BLaER1 (cell line): ENCODE results near the gene ARIH2.

Source experiments
- H3K27ac ChIP-seq: shearing (Covaris generic); formaldehyde crosslinking; 2 replicates; pipeline ENCODE4 v1.8.1; 2022
- H3K27me3 ChIP-seq: shearing (Covaris generic); formaldehyde crosslinking; 2 replicates; pipeline ENCODE4 v1.8.1; 2022
- H3K36me3 ChIP-seq: shearing (Covaris generic); formaldehyde crosslinking; 2 replicates; pipeline ENCODE4 v1.8.1; 2022
- H3K4me1 ChIP-seq: shearing (Covaris generic); formaldehyde crosslinking; 2 replicates; pipeline ENCODE4 v1.8.1; 2022
- H3K4me2 ChIP-seq: shearing (Covaris generic); formaldehyde crosslinking; 2 replicates; pipeline ENCODE4 v1.8.1; 2022
- H3K4me3 ChIP-seq: shearing (Covaris generic); formaldehyde crosslinking; 2 replicates; pipeline ENCODE4 v1.8.1; 2022
- H3K9ac ChIP-seq: shearing (Covaris generic); formaldehyde crosslinking; 2 replicates; pipeline ENCODE4 v1.8.1; 2022
- H3K9me3 ChIP-seq: shearing (Covaris generic); formaldehyde crosslinking; 2 replicates; pipeline ENCODE4 v1.8.1; 2022
- H4K20me1 ChIP-seq: shearing (Covaris generic); formaldehyde crosslinking; 2 replicates; pipeline ENCODE4 v1.8.1; 2022
- Cebpa-rat ChIP-seq: shearing (Covaris generic); IDR thresholded peaks from 2 replicates; pipeline ENCODE4 v1.8.1; 2022

ARIH2 gene

DNA sequence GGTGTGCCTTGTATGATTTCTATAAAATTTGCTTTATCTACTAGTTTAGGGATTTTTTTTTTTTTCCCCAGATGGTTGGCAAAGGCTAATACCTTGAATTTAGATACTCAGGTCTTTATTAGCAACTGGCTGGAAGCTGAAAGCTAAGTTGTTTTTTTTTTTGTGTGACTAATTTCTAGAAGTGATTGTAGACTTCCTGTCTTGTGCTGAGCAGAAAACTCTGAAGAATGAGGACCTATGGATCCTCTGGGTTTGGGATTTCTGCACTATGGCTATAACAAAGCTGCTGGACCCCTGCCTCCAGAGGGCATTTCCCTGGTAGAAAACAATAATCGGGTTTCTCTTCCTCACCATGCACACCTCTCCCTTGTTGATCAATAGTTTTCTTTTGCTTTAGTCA is 10.0 kb downstream of the ARIH2 start:
- peaks cover 99% of the 10 kb centered on the region for H3K36me3 ChIP-seq
- peaks cover 100% of the 10 kb centered on the region for H4K20me1 ChIP-seq
- peak overlapping the region; percentile 25 for H3K4me2 ChIP-seq
- H3K9ac ChIP-seq: no peak overlapping the region
- no peaks in the 10 kb centered on the region for H3K27me3 ChIP-seq
- no peak overlapping the region for H3K27ac ChIP-seq
- no peaks in the 10 kb centered on the region for H3K9me3 ChIP-seq
- no peak overlapping the region for H3K4me3 ChIP-seq
- no peak for TF ChIP-seq Cebpa-rat
- peaks cover 34% of the 10 kb centered on the region for H3K4me1 ChIP-seq

- Histone ChIP-seq H3K36me3 (peaks cover 99% of the 10 kb centered on the region), H3K4me2 (peak overlapping the region; percentile 25), H3K27ac (no peak overlapping the region), H3K4me1 (peaks cover 34% of the 10 kb centered on the region), H3K4me3 (no peak overlapping the region), H4K20me1 (peaks cover 100% of the 10 kb centered on the region), H3K9ac (no peak overlapping the region), H3K9me3 (no peaks in the 10 kb centered on the region), H3K27me3 (no peaks in the 10 kb centered on the region)
- no peak for TF ChIP-seq Cebpa-rat
Measured at GRCh38 chr3:48929358-48930035, 10.9 kb downstream of the ARIH2 start.

DNA sequence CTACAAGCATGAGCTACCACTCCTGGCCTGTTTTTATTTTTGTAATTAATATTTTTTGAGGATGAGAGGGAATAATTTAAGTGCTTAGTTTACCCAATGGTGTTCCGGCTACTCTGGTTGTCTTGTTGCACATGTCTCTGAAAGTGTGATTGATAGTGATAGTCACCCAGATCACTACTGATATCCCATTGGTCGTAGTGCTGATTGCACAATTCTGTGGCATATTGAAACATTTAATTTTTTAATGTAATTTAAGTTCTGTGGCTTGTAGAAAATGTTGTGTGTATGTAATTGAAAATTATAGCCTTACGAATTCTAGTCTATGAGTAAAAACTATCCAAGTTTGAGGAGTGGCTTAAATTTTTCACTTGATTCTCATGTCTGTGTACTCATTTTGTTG is 11.9 kb downstream of the ARIH2 start:
- Histone ChIP-seq H3K27ac (no peak overlapping the region), H3K9me3 (no peaks in the 10 kb centered on the region), H3K9ac (no peak overlapping the region), H3K27me3 (no peaks in the 10 kb centered on the region), H3K4me2 (no peak overlapping the region), H3K4me3 (no peak overlapping the region), H4K20me1 (peaks cover 100% of the 10 kb centered on the region), H3K36me3 (peaks cover 99% of the 10 kb centered on the region), H3K4me1 (peaks cover 34% of the 10 kb centered on the region)
- TF ChIP-seq Cebpa-rat: no peak

DNA sequence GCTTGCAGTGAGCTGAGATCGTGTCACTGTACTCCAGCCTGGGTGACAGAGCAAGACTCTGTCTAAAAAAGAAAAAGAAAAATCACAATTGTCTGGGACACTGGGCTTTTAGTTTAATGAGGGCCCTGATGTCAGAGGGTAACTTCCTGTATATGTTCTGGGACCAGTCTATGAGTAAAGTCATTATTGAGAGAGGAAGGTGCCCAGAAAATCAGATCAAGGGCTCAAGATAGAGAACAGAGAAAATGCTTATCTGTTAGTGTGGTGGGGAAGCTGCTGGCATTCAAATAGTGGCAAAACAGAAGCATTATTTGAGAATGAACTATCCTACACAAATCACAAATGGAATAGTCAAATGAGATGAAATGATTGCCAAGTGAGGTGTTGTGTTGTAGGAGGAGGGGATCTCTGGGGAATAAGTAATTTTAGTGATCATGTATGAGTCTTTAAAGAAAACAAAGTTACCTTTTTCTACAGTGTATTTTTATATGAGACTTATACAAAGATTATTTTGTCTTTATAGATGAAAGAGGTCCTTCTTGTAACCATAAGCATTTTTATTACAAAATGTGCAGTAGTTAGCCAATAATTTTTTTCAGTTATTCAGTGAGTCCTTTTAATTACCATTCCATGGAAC is 13.4 kb downstream of the ARIH2 start:
- Histone ChIP-seq H3K4me3 (no peak overlapping the region), H3K27ac (no peak overlapping the region), H3K4me1 (peaks cover 26% of the 10 kb centered on the region), H3K9ac (no peak overlapping the region), H3K27me3 (no peaks in the 10 kb centered on the region), H3K9me3 (no peaks in the 10 kb centered on the region), H3K4me2 (no peak overlapping the region), H3K36me3 (peaks cover 99% of the 10 kb centered on the region), H4K20me1 (peaks cover 99% of the 10 kb centered on the region)
- no peak for TF ChIP-seq Cebpa-rat

DNA sequence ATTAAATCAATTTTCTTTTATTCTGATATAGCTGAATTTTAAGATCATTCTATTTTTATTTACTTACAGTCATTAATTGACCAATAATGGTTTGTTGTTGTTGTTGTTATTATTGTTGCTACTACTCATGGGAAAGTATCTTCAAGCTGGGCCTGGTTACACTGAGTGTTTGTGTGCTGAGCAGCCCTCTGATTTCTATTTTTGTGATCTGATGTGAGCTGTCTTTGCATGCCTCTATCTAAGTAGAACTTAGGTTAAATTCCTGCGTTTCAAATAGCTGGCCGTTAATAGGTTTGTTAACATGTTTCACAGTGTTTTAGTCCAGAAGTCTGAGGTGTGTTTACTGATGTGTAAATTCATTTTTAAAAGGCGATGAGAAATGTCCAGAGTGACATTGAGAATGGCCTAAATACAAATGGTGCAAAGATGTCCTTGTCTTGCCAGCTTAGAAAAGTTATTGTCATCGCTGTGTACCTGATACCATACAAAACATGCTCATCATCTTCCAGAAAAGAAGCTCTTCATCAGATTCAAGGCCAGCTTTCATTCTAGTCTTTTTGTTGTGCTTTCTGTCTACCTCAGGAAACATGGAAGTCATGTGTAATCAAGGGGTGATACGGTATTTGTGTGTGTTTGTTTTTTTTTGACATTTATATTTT is 15.8 kb downstream of the ARIH2 start:
- H3K9me3 ChIP-seq: no peaks in the 10 kb centered on the region
- no peak overlapping the region for H3K27ac ChIP-seq
- no peak overlapping the region for H3K9ac ChIP-seq
- peaks cover 2% of the 10 kb centered on the region for H3K4me1 ChIP-seq
- TF ChIP-seq Cebpa-rat: no peak
- H4K20me1 ChIP-seq: peaks cover 79% of the 10 kb centered on the region
- no peaks in the 10 kb centered on the region for H3K27me3 ChIP-seq
- H3K4me2 ChIP-seq: no peak overlapping the region
- H3K36me3 ChIP-seq: peaks cover 99% of the 10 kb centered on the region
- H3K4me3 ChIP-seq: no peak overlapping the region

- Histone ChIP-seq H3K4me2 (no peak overlapping the region), H3K27me3 (no peaks in the 10 kb centered on the region)
- TF ChIP-seq Cebpa-rat: no peak
Measured at GRCh38 chr3:48935530-48935929, 16.9 kb downstream of the ARIH2 start.

DNA sequence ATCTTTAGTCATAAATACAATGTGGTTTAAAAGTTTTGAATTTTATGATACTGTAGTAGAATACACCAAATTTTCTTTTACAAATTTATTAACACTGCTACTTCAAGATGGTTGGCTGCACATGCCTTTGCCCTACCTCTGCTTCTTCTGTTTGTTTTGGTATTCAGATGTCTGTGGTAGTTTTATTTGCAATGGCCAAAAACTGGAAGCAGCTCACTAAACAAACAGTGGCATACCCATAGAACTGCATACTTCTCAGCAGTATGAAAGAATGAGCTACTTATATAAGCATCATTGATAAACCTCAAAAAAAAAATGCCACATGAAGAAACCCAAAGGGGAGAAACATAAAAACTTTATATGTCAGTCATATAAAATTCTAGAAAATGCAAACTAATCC is 19.5 kb downstream of the ARIH2 start:
- Histone ChIP-seq H3K9ac (no peak overlapping the region), H3K4me3 (no peak overlapping the region), H3K4me1 (peaks cover 6% of the 10 kb centered on the region), H3K27me3 (no peaks in the 10 kb centered on the region), H3K4me2 (no peak overlapping the region), H3K27ac (no peak overlapping the region), H3K36me3 (peaks cover 78% of the 10 kb centered on the region), H4K20me1 (peaks cover 42% of the 10 kb centered on the region), H3K9me3 (no peaks in the 10 kb centered on the region)
- no peak for TF ChIP-seq Cebpa-rat

More at GRCh38 chr3:48935530-48935929, 16.9 kb downstream of the ARIH2 start:
- Histone ChIP-seq H4K20me1 (peaks cover 68% of the 10 kb centered on the region), H3K4me1 (no peaks in the 10 kb centered on the region), H3K36me3 (peaks cover 88% of the 10 kb centered on the region), H3K4me3 (no peak overlapping the region), H3K9ac (no peak overlapping the region), H3K27ac (no peak overlapping the region), H3K9me3 (no peaks in the 10 kb centered on the region)

GRCh38 chr3:48938689-48939088 is 20.0 kb downstream of the ARIH2 start:
- peaks cover 78% of the 10 kb centered on the region for H3K36me3 ChIP-seq
- H3K4me3 ChIP-seq: no peak overlapping the region
- no peaks in the 10 kb centered on the region for H3K27me3 ChIP-seq
- peaks cover 38% of the 10 kb centered on the region for H4K20me1 ChIP-seq
- H3K9ac ChIP-seq: no peak overlapping the region
- TF ChIP-seq Cebpa-rat: no peak
- H3K4me2 ChIP-seq: no peak overlapping the region
- H3K9me3 ChIP-seq: no peaks in the 10 kb centered on the region
- no peak overlapping the region for H3K27ac ChIP-seq
- peaks cover 11% of the 10 kb centered on the region for H3K4me1 ChIP-seq

- peak overlapping the region; percentile 30; the same call in 1 of the 2 replicates for H3K4me3 ChIP-seq
- no peaks in the 10 kb centered on the region for H3K9me3 ChIP-seq
Measured at GRCh38 chr3:48945432-48945831, 26.8 kb downstream of the ARIH2 start.

More at GRCh38 chr3:48945432-48945831, 26.8 kb downstream of the ARIH2 start:
- Histone ChIP-seq H3K27me3 (no peaks in the 10 kb centered on the region), H3K4me2 (peak overlapping the region; percentile 85), H3K36me3 (peaks cover 41% of the 10 kb centered on the region; the same call in 1 of the 2 replicates), H3K9ac (peak overlapping the region; percentile 69), H4K20me1 (peaks cover 25% of the 10 kb centered on the region), H3K27ac (peak overlapping the region; percentile 71), H3K4me1 (peaks cover 59% of the 10 kb centered on the region)
- no peak for TF ChIP-seq Cebpa-rat
